BLaER1 (cell line): ENCODE measurements around the gene NT5C1A.

Source experiments
- H3K27ac ChIP-seq: shearing (Covaris generic); formaldehyde crosslinking; 2 replicates; pipeline ENCODE4 v1.8.1; 2022
- H3K27me3 ChIP-seq: shearing (Covaris generic); formaldehyde crosslinking; 2 replicates; pipeline ENCODE4 v1.8.1; 2022
- H3K36me3 ChIP-seq: shearing (Covaris generic); formaldehyde crosslinking; 2 replicates; pipeline ENCODE4 v1.8.1; 2022
- H3K4me1 ChIP-seq: shearing (Covaris generic); formaldehyde crosslinking; 2 replicates; pipeline ENCODE4 v1.8.1; 2022
- H3K4me2 ChIP-seq: shearing (Covaris generic); formaldehyde crosslinking; 2 replicates; pipeline ENCODE4 v1.8.1; 2022
- H3K4me3 ChIP-seq: shearing (Covaris generic); formaldehyde crosslinking; 2 replicates; pipeline ENCODE4 v1.8.1; 2022
- H3K9ac ChIP-seq: shearing (Covaris generic); formaldehyde crosslinking; 2 replicates; pipeline ENCODE4 v1.8.1; 2022
- H3K9me3 ChIP-seq: shearing (Covaris generic); formaldehyde crosslinking; 2 replicates; pipeline ENCODE4 v1.8.1; 2022
- H4K20me1 ChIP-seq: shearing (Covaris generic); formaldehyde crosslinking; 2 replicates; pipeline ENCODE4 v1.8.1; 2022
- Cebpa-rat ChIP-seq: shearing (Covaris generic); IDR thresholded peaks from 2 replicates; pipeline ENCODE4 v1.8.1; 2022

The NT5C1A gene

DNA sequence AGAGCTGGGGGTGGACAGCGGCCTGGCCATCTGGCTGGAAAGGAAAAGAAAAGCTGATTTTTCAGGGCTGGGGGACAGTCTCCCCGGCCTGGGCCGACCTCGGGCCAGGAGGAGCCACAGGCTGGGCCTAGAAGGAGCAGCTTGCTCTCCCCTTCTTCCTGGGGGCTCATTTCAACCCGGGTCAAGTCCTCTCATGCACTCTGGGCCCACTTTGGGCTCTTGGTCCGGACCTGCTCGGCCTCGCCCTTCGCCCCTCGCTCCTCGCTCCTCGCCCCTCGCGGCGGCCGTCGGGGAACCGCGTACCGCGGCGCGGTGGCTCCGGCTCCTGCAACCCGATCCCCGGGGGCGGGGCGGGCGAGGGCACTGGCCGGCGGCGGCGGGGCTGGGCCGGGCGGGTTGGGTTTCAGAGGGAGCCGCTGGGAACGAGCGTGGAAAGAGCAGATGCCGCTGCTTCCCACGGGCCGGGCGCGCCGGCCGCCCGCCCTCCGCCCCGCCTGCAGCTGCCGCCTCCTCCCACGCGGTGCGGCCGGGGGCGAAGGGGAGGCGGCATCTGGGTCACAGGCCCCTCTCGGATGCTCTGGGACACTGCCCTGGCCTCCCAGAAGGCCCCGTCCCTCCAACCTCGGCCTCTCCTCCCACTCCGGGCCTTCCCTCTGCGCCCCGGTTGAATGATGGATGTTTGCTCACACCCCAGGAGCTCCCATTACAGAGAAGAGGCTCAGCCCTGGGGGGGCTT lies 39.1 kb downstream of the NT5C1A start:
- TF ChIP-seq Cebpa-rat = no peak
- Histone ChIP-seq H3K27me3 (no peaks in the 10 kb centered on the region), H3K4me2 (peak overlapping the region; percentile 42), H3K36me3 (peaks cover 49% of the 10 kb centered on the region), H3K4me3 (no peak overlapping the region), H3K27ac (peak overlapping the region; percentile 64), H3K9ac (no peak overlapping the region), H3K9me3 (no peaks in the 10 kb centered on the region), H4K20me1 (no peaks in the 10 kb centered on the region), H3K4me1 (peaks cover 81% of the 10 kb centered on the region)

GRCh38 chr1:39632323-39632681 lies 39.6 kb downstream of the NT5C1A start:
- H3K4me2 ChIP-seq = peak overlapping the region; percentile 42
- H3K36me3 ChIP-seq = peaks cover 54% of the 10 kb centered on the region
- peaks cover 75% of the 10 kb centered on the region for H3K4me1 ChIP-seq
- H4K20me1 ChIP-seq = no peaks in the 10 kb centered on the region
- peak overlapping the region; percentile 64 for H3K27ac ChIP-seq
- H3K27me3 ChIP-seq = no peaks in the 10 kb centered on the region
- no peak overlapping the region for H3K9ac ChIP-seq
- no peak for TF ChIP-seq Cebpa-rat
- H3K4me3 ChIP-seq = no peak overlapping the region
- H3K9me3 ChIP-seq = no peaks in the 10 kb centered on the region

DNA sequence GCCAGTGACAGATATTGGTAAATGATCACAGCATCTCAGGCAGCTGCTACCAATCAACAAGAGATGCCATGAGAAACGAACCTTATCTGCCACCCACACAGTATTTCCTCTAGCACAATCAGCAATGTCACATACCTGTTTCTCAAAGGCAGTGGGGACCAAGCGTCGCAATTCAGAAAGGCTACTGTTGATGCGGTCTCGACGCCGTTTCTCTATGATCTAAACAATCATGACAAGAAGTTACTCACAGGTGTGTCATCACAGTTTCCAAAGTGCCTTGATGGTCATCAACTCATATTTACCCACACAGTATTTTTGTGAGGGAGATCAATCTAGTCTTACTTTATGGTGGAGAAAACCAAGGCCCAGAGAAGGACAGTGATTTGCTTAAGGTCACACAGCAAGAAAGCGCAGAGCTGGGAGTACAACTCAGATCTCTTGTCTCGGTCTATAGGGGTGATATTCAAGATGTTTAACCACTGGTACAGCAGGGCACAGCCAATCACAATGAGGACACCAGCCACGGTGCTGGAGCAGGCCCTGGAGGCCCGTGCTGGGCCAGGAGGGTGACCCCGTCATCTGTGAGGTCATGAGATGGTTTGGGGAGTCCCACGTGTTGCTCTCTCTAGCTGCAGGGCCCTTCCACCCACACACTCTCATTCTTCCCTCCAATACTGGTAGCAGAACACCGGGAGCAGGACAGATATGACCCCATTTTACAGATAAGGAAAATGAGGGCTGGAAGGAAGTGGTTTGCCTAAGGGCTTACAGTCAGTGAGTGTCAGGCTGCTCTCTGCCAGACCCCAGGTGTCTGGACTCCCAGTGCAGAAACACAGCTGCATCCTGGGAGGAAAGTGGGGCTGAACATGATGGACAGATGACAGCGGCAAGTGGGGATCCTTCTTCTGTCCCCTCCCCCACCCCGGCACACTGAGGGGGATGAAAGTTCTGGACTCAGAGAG lies 40.3 kb downstream of the NT5C1A start:
- peak overlapping the region; percentile 46 for H3K4me2 ChIP-seq
- H3K9me3 ChIP-seq = no peaks in the 10 kb centered on the region
- no peak overlapping the region for H3K9ac ChIP-seq
- peaks cover 61% of the 10 kb centered on the region for H3K36me3 ChIP-seq
- TF ChIP-seq Cebpa-rat = no peak
- H4K20me1 ChIP-seq = no peaks in the 10 kb centered on the region
- no peaks in the 10 kb centered on the region for H3K27me3 ChIP-seq
- H3K27ac ChIP-seq = peak overlapping the region; percentile 64
- no peak overlapping the region for H3K4me3 ChIP-seq
- H3K4me1 ChIP-seq = peaks cover 72% of the 10 kb centered on the region

GRCh38 chr1:39628807-39629350 lies 43.0 kb downstream of the NT5C1A start:
- Histone ChIP-seq H4K20me1 (no peaks in the 10 kb centered on the region), H3K4me3 (no peak overlapping the region), H3K4me1 (peaks cover 72% of the 10 kb centered on the region), H3K27ac (no peak overlapping the region), H3K9ac (no peak overlapping the region), H3K4me2 (no peak overlapping the region), H3K27me3 (no peaks in the 10 kb centered on the region), H3K9me3 (no peaks in the 10 kb centered on the region), H3K36me3 (peaks cover 63% of the 10 kb centered on the region)
- TF ChIP-seq Cebpa-rat = no peak

DNA sequence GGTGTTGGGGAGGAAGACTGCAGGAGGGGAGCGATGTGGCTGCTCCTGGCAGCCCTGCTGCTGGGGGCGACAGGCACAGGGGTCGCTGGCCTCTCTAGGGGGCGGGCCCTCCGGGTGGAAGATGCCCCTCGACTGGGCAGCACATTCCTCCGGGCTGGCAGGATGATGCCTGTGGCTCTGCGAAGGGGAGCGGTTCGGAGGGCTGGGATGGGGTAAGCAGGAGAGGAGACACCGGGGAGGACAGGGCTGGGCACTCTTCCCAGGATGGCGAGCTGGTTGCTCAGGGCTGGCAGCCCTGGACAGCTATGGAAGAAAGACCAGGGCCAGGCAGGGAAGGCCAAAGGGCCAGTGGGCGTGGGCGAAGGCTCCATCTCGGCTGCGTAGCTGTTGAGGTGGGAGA lies 45.3 kb downstream of the NT5C1A start:
- Histone ChIP-seq H3K27ac (peak overlapping the region; percentile 83), H3K4me1 (peaks cover 58% of the 10 kb centered on the region), H3K4me2 (peak overlapping the region; percentile 92), H3K36me3 (peaks cover 52% of the 10 kb centered on the region), H3K4me3 (no peak overlapping the region), H4K20me1 (no peaks in the 10 kb centered on the region), H3K9ac (peak overlapping the region; percentile 68; the same call in 1 of the 2 replicates), H3K27me3 (no peaks in the 10 kb centered on the region), H3K9me3 (no peaks in the 10 kb centered on the region)
- no peak for TF ChIP-seq Cebpa-rat

GRCh38 chr1:39625462-39626273 lies 46.2 kb downstream of the NT5C1A start:
- Histone ChIP-seq H3K36me3 (peaks cover 43% of the 10 kb centered on the region), H3K9me3 (no peaks in the 10 kb centered on the region), H3K27ac (peak overlapping the region; percentile 83), H3K4me3 (no peak overlapping the region), H4K20me1 (no peaks in the 10 kb centered on the region), H3K9ac (peak overlapping the region; percentile 68), H3K4me2 (peak overlapping the region; percentile 92), H3K27me3 (no peaks in the 10 kb centered on the region), H3K4me1 (peaks cover 48% of the 10 kb centered on the region)
- TF ChIP-seq Cebpa-rat = peak; percentile 97

- H3K9me3 ChIP-seq = no peaks in the 10 kb centered on the region
- H3K27me3 ChIP-seq = no peaks in the 10 kb centered on the region
- no peak for TF ChIP-seq Cebpa-rat
- peak overlapping the region; percentile 26 for H3K4me3 ChIP-seq
- peak overlapping the region; percentile 92 for H3K4me2 ChIP-seq
- H3K4me1 ChIP-seq = peaks cover 41% of the 10 kb centered on the region
- peaks cover 36% of the 10 kb centered on the region for H3K36me3 ChIP-seq
- H3K27ac ChIP-seq = peak overlapping the region; percentile 83
- peak overlapping the region; percentile 68 for H3K9ac ChIP-seq
- no peaks in the 10 kb centered on the region for H4K20me1 ChIP-seq
Measured at GRCh38 chr1:39625009-39625408, 46.9 kb downstream of the NT5C1A start.

DNA sequence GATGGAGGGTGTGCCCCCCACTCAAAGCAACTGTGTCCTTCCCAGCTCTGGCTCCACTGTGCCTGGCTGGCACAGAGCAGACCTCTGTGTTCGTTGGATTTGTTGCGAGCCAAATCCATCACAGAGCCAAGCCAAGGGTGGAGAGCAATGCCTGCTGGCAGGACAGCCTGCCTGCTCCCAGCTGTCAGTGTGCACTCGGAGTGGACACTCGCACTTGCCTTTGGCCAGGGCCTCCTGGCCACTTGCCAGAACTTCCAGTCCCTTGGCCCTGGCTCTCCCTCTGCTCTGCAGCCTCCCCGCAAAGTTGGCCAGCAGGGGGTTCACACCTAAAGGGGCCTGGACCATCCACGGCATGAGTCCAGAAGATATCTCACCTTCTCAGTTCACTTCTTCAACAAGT lies 48.9 kb downstream of the NT5C1A start:
- no peak for TF ChIP-seq Cebpa-rat
- Histone ChIP-seq H3K27me3 (no peaks in the 10 kb centered on the region), H3K36me3 (peaks cover 16% of the 10 kb centered on the region; the same call in 1 of the 2 replicates), H3K9ac (no peak overlapping the region), H3K4me3 (no peak overlapping the region), H4K20me1 (no peaks in the 10 kb centered on the region), H3K4me1 (peaks cover 38% of the 10 kb centered on the region), H3K27ac (no peak overlapping the region), H3K9me3 (no peaks in the 10 kb centered on the region), H3K4me2 (no peak overlapping the region)

DNA sequence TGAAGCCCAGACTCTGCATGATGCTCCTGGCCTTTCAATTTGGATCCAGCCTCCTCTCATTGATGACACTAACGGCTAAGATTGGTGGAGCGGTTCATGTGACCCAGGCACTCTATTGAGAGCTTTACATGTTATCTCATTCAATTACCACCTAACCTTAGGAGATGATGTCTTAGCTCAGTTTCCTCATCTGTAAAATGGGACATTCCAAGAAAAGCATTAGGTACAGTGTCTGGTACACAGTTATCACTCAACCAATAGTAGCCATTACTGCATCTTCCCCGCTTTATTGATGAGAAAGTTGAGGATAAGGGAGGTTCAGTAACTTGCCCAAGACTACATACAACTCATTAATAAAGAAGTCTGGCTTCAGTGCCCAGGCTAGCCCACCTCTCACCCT lies 49.5 kb downstream of the NT5C1A start:
- no peak for TF ChIP-seq Cebpa-rat
- Histone ChIP-seq H3K36me3 (peaks cover 10% of the 10 kb centered on the region; the same call in 1 of the 2 replicates), H3K27me3 (no peaks in the 10 kb centered on the region), H3K4me1 (peaks cover 38% of the 10 kb centered on the region), H4K20me1 (no peaks in the 10 kb centered on the region), H3K9me3 (no peaks in the 10 kb centered on the region), H3K9ac (no peak overlapping the region), H3K4me3 (no peak overlapping the region), H3K27ac (no peak overlapping the region), H3K4me2 (no peak overlapping the region)
